IMR-90 (cell line): ENCODE measurements around the gene NFX1. TPM values are rescaled to one million over a fixed set of nuclear protein-coding genes. Genes with fewer than 3 reads are reported as not detected.

Experiments
- ATAC-seq: fragments of 200-7000 bp; cut with Tn5 transposase; 2 replicates; pipeline ENCODE4 v1.9.1; 2020; ENCODE audit warnings: low read depth, mild to moderate bottlenecking, moderate library complexity
- BruUV-seq: library from RNA; stranded (reverse); fragments of 400-500 nt; replicated peaks from 2 replicates; lab custom pipeline; 2021; lab: Mats Ljungman, UMichigan
- CTCF ChIA-PET: fragments of 300-600 bp; formaldehyde crosslinking; extraction: SDS; loops from one replicate; lab custom pipeline; 2021; ENCODE audit warnings: antibody characterized with exemption; lab: Yijun Ruan, JAX
- POLR2A ChIA-PET: fragments of 300-600 bp; sonication (Branson Sonifier 250); formaldehyde crosslinking; loops from one replicate; lab custom pipeline; 2022; ENCODE audit warnings: antibody characterized with exemption; ENCODE audit not compliant: unreplicated experiment; lab: Charles Lee
- DNase-seq: peaks from one replicate; pipeline ENCODE4 v3.0.0; 2013
- H2AFZ ChIP-seq: replicated peaks from 2 replicates; pipeline ENCODE3; 2013; ENCODE audit warnings: low read length, mild to moderate bottlenecking; ENCODE audit not compliant: poor library complexity
- H2AK5ac ChIP-seq: 2 replicates; pipeline ENCODE4 v1.6.1; 2013; ENCODE audit warnings: low read depth, low read length, inconsistent platforms
- H2AK9ac ChIP-seq: replicated peaks from 2 replicates; pipeline ENCODE3; 2013; ENCODE audit warnings: mild to moderate bottlenecking, low read depth, low read length, moderate library complexity; ENCODE audit not compliant: poor library complexity
- H2BK120ac ChIP-seq: 2 replicates; pipeline ENCODE4 v1.6.1; 2013; ENCODE audit warnings: low read depth, low read length, inconsistent platforms
- H2BK15ac ChIP-seq: 3 replicates; pipeline ENCODE4 v1.6.1; 2013; ENCODE audit warnings: low read depth, low read length, inconsistent platforms
- H2BK20ac ChIP-seq: 2 replicates; pipeline ENCODE4 v1.6.1; 2013; ENCODE audit warnings: low read depth, mild to moderate bottlenecking, inconsistent platforms, low read length, moderate library complexity
- H2BK5ac ChIP-seq: 2 replicates; pipeline ENCODE4 v1.6.1; 2013; ENCODE audit warnings: mild to moderate bottlenecking, low read depth, low read length, inconsistent platforms; ENCODE audit not compliant: poor library complexity, severe bottlenecking
- H3K14ac ChIP-seq: replicated peaks from 2 replicates; pipeline ENCODE4 v1.6.1; 2013; ENCODE audit warnings: low read depth, low read length, inconsistent platforms
- H3K18ac ChIP-seq: 2 replicates; pipeline ENCODE4 v1.6.1; 2013; ENCODE audit warnings: low read depth, low read length, control low read depth
- H3K23ac ChIP-seq: 2 replicates; pipeline ENCODE4 v1.6.1; 2013; ENCODE audit warnings: low read depth, low read length, inconsistent platforms
- H3K27ac ChIP-seq: 2 replicates; pipeline ENCODE4 v1.5.1; 2013; ENCODE audit warnings: mild to moderate bottlenecking, control low read depth, low read length; ENCODE audit not compliant: insufficient read depth
- H3K27me3 ChIP-seq: 2 replicates; pipeline ENCODE4 v1.6.1; 2013; ENCODE audit warnings: low read length; ENCODE audit not compliant: control insufficient read depth, insufficient read depth
- H3K36me3 ChIP-seq: 2 replicates; pipeline ENCODE4 v1.6.1; 2013; ENCODE audit warnings: low read length, mixed read lengths; ENCODE audit not compliant: control insufficient read depth, insufficient read depth
- H3K4ac ChIP-seq: 2 replicates; pipeline ENCODE4 v1.6.1; 2013; ENCODE audit warnings: low read depth, low read length, inconsistent platforms
- H3K4me1 ChIP-seq: 2 replicates; pipeline ENCODE4 v1.6.1; 2013; ENCODE audit warnings: low read length, mixed read lengths; ENCODE audit not compliant: control insufficient read depth, insufficient read depth
- H3K4me2 ChIP-seq: 2 replicates; pipeline ENCODE4 v1.6.1; 2013; ENCODE audit warnings: low read depth, mild to moderate bottlenecking, control low read depth, low read length, moderate library complexity
- H3K4me3 ChIP-seq: 2 replicates; pipeline ENCODE4 v1.5.1; 2013; ENCODE audit warnings: low read depth, mild to moderate bottlenecking, control low read depth, low read length, moderate library complexity; ENCODE audit not compliant: insufficient read depth
- H3K56ac ChIP-seq: 2 replicates; pipeline ENCODE4 v1.6.1; 2013; ENCODE audit warnings: low read length, inconsistent platforms; ENCODE audit not compliant: insufficient read depth; ENCODE audit errors: extremely low read depth
- H3K79me1 ChIP-seq, 2 experiments: 2 replicates each; pipeline ENCODE4 v1.6.1; 2013; ENCODE audit warnings: low read length in 2 of 2, inconsistent platforms in 1 of 2, low read depth in 1 of 2
- H3K9ac ChIP-seq: 2 replicates; pipeline ENCODE4 v1.6.1; 2013; ENCODE audit warnings: low read depth, low read length, control low read depth
- H3K9me1 ChIP-seq: 2 replicates; pipeline ENCODE4 v1.6.1; 2013; ENCODE audit warnings: low read length, inconsistent platforms; ENCODE audit not compliant: insufficient read depth
- H3K9me3 ChIP-seq: 2 replicates; pipeline ENCODE4 v1.6.1; 2013; ENCODE audit warnings: low read length; ENCODE audit not compliant: control insufficient read depth, insufficient read depth
- H4K20me1 ChIP-seq: 2 replicates; pipeline ENCODE4 v1.6.1; 2013; ENCODE audit warnings: low read length, inconsistent platforms; ENCODE audit not compliant: insufficient read depth
- H4K5ac ChIP-seq: 2 replicates; pipeline ENCODE4 v1.6.1; 2013; ENCODE audit warnings: mild to moderate bottlenecking, low read depth, low read length, control low read depth
- H4K8ac ChIP-seq, 2 experiments: 2 replicates each; pipeline ENCODE4 v1.6.1; 2013; ENCODE audit warnings: low read depth in 2 of 2, low read length in 2 of 2, control low read depth in 1 of 2, inconsistent platforms in 1 of 2
- H4K91ac ChIP-seq: 2 replicates; pipeline ENCODE4 v1.6.1; 2013; ENCODE audit warnings: low read depth, low read length, inconsistent platforms; ENCODE audit not compliant: insufficient read depth
- CEBPB ChIP-seq: IDR thresholded peaks from 2 replicates; pipeline ENCODE4 v1.6.1; 2012; ENCODE audit warnings: low read depth, low read length, improper control_type of control experiment
- MXI1 ChIP-seq: IDR thresholded peaks from 2 replicates; pipeline ENCODE4 v1.6.1; 2012; ENCODE audit warnings: low read depth, mild to moderate bottlenecking, low read length, moderate library complexity, borderline replicate concordance
- RAD21 ChIP-seq: IDR thresholded peaks from 2 replicates; pipeline ENCODE4 v1.6.1; 2012; ENCODE audit warnings: low read length, improper control_type of control experiment
- RCOR1 ChIP-seq: IDR thresholded peaks from 2 replicates; pipeline ENCODE4 v1.6.1; 2012; ENCODE audit warnings: mild to moderate bottlenecking, low read length, improper control_type of control experiment; ENCODE audit not compliant: insufficient replicate concordance
- RFX5 ChIP-seq: IDR thresholded peaks from 2 replicates; pipeline ENCODE4 v1.8.0; 2012; ENCODE audit warnings: low read depth, mild to moderate bottlenecking, low read length, moderate library complexity
- WGBS, 2 experiments: methylation state at CpG; one replicate each; pipeline versions ENCODE4 v1.1.5 to v1.1.7; 2013; ENCODE audit warnings: missing lambda C conversion rate in 2 of 2; ENCODE audit not compliant: insufficient read length in 1 of 2; ENCODE audit errors: extremely low coverage in 2 of 2; 5-methylcytosine and 5-hydroxymethylcytosine counted together
- dilution Hi-C: fragments of 300-500 bp; cut with HindIII; formaldehyde crosslinking; loops from one replicate; pipeline ENCODE4 v1.14.3; 2018; ENCODE audit warnings: low sequenced_read_pairs; ENCODE audit not compliant: unreplicated experiment
- in situ Hi-C: fragments of 300-500 bp; cut with MboI; formaldehyde crosslinking; loops from 3 replicates; pipeline ENCODE4 v1.14.3; 2019; ENCODE audit warnings: low sequenced_read_pairs, inconsistent platforms, mixed read lengths
- intact Hi-C: fragments of 100-400 bp; cut with micrococcal nuclease; formaldehyde crosslinking; loops from 2 replicates; pipeline ENCODE4 v1.10.0; 2022
- polyA plus RNA-seq, 3 experiments: library from polyadenylated mRNA; depleted of rRNA; stranded (reverse); fragments of >200 nt; gene quantifications; 2 replicates each; pipeline ENCODE4 v1.2.3, GENCODE V29; 2012; ENCODE audit warnings: low replicate concordance in 1 of 3
- total RNA-seq: library from RNA; depleted of rRNA; stranded (reverse); fragments of >200 nt; gene quantifications from 2 replicates; pipeline ENCODE4 v1.2.3, GENCODE V29; 2012
- TF ChIP-seq, protein P1 (sequence below): fragments of 150-350 bp; IDR thresholded peaks from 2 replicates; pipeline ENCODE4 v1.6.1; 2017; ENCODE audit warnings: mild to moderate bottlenecking, antibody characterized with exemption, low read length, low read depth

The NFX1 gene
- total and polyA plus RNA-seq, 2 of the 4 experiments (the other 2 are of a cell fraction): 27.0 to 36.0 TPM

DNA sequence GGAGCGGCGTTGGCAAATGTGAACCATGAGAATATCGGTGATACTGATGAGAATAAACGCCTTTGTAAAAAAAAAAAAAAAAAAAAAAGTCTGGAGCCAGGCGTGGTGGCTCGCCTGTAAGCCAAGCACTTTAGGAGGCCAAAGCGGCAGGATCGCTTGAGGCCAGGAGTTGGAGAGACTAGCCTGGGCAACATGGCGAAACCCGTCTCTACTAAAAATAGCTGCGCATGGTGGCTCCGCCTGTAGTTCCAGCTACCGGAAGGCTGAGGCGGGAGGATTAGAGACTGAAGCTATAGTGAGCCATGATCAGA lies 425 bp upstream of the NFX1 start:
- peaks cover 8% of the 10 kb centered on the region for H3K36me3 ChIP-seq
- peak overlapping the region; percentile 97 for H3K18ac ChIP-seq
- H4K5ac ChIP-seq: peak overlapping the region; percentile 97
- H2AK5ac ChIP-seq: peak overlapping the region; percentile 63
- H3K4me2 ChIP-seq: peak overlapping the region; percentile 79
- ATAC-seq: peak; percentile 25
- no peaks in the 10 kb centered on the region for H3K27me3 ChIP-seq
- no peaks in the 10 kb centered on the region for H3K9me3 ChIP-seq
- peak overlapping the region; percentile 87 for H2BK15ac ChIP-seq
- peak overlapping the region; percentile 99 for H3K27ac ChIP-seq
- peak overlapping the region; percentile 95 for H4K91ac ChIP-seq
- H2BK5ac ChIP-seq: peak overlapping the region; percentile 99
- H2AK9ac ChIP-seq: peak overlapping the region; percentile 98
- in situ Hi-C loops (loop anchor here (5.0 kb wide), 1 partner anchor 177 kb away; no protein-coding TSS in a partner anchor), intact Hi-C loops (loop anchor here (5.0 to 10.0 kb wide), 2 partner anchors 65 to 227 kb away; no protein-coding TSS in a partner anchor), dilution Hi-C loops (loop anchor here (25.0 kb wide), 1 partner anchor 172 kb away; the partner anchor contains the start of gene NOL6)
- H3K4ac ChIP-seq: peak overlapping the region; percentile 99
- ChIA-PET POLR2A (interaction anchor here (0.8 kb wide), 2 partner anchors 32 to 187 kb away, joined by 3 to 21 read pairs; no protein-coding TSS in a partner anchor), CTCF (interaction anchor here (0.7 to 0.8 kb wide), 5 partner anchors 39 to 205 kb away, joined by 3 to 5 read pairs (median 4); no protein-coding TSS in a partner anchor)
- peaks cover 21 to 44% of the 10 kb centered on the region in 2 experiments for H3K79me1 ChIP-seq
- no peak for TF ChIP-seq RAD21
- TF ChIP-seq MXI1: no peak
- TF ChIP-seq CEBPB: no peak
- TF ChIP-seq RFX5: no peak
- no peak for TF ChIP-seq RCOR1
- TF ChIP-seq, protein P1, sequence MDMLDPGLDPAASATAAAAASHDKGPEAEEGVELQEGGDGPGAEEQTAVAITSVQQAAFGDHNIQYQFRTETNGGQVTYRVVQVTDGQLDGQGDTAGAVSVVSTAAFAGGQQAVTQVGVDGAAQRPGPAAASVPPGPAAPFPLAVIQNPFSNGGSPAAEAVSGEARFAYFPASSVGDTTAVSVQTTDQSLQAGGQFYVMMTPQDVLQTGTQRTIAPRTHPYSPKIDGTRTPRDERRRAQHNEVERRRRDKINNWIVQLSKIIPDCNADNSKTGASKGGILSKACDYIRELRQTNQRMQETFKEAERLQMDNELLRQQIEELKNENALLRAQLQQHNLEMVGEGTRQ: no peak
- peak overlapping the region; percentile 100 for H3K14ac ChIP-seq
- peak overlapping the region; percentile 99 for H3K56ac ChIP-seq
- H2AFZ ChIP-seq: peak overlapping the region; percentile 92
- WGBS, 2 experiments: 0% methylated on average over 6 of the region's 14 CpGs; no CpG with 5 or more reads in 1 of the 2 experiments
- H3K4me3 ChIP-seq: peak overlapping the region; percentile 68
- peak overlapping the region; percentile 96 for H2BK120ac ChIP-seq
- no peak for DNase-seq
- peak overlapping the region; percentile 75 to 100 for H4K8ac ChIP-seq
- H3K4me1 ChIP-seq: peaks cover 4% of the 10 kb centered on the region; the same call in 1 of the 2 replicates
- H4K20me1 ChIP-seq: no peaks in the 10 kb centered on the region
- peak overlapping the region; percentile 66; the same call in 1 of the 2 replicates for H2BK20ac ChIP-seq
- peak overlapping the region; percentile 99 for H3K23ac ChIP-seq
- no peaks in the 10 kb centered on the region for H3K9me1 ChIP-seq
- no TSS peak for BruUV-seq
- H3K9ac ChIP-seq: peak overlapping the region; percentile 96
